Measurements from ENCODE around the gene DPPA2. TPM values are rescaled to one million over a fixed set of nuclear protein-coding genes. Genes with fewer than 3 reads are reported as not detected.

DPPA2 gene
- total RNA-seq, 5 donors from 2014 or later (not counting 1 experiment from before 2014, with no cell fraction given): not detected

DNA sequence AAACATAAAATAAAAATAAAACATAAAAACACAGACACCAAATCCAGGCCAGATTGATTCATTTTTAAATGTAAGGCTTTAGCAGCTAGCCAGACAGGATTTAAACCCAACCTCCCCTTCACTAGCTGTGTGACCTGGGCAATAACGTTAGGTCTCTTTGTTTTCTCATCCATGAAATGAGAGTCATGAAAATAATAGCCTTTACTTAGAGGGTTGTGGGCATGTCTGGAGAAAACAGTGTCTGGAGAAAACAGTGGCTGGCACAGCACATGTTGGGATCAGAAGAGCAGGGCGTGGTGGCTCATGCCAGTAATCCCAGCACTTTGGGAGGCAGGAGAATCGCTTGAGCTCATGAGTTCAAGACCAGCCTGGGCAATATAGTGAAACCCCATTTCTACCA, 22.9 kb upstream of the DPPA2 start:
- ATAC-seq (replicated peaks in 1 of 4): no peak
- Histone ChIP-seq H3K4me1 (ENCODE audit: control insufficient read depth in 1 of 2, extremely low read depth in 1 of 2, insufficient read depth in 2 of 2, low read length in 2 of 2) (peaks cover 0 to 2% of the 10 kb centered on the region in 2 experiments), H3K36me3 (ENCODE audit: control insufficient read depth in 2 of 2, extremely low read depth in 1 of 2, insufficient read depth in 1 of 2, low read length in 1 of 2) (no peaks in the 10 kb centered on the region), H3K27ac (ENCODE audit: low read length) (no peak overlapping the region), H3K4me3 (ENCODE audit: control insufficient read depth in 1 of 2, extremely low read depth in 1 of 2, low read length in 1 of 2) (no peak overlapping the region), H3K27me3 (replicated peaks in 1 of 2; ENCODE audit: control insufficient read depth in 2 of 2, extremely low read depth in 1 of 2, insufficient read depth in 2 of 2, low read length in 1 of 2) (peaks cover 0 to 26% of the 10 kb centered on the region in 2 experiments), H3K9me3 (no peaks in the 10 kb centered on the region)
- peaks cover 5 to 13% (median 9%) of the 10 kb centered on the region in 3 donors for H3K4me1 Mint-ChIP-seq
- H3K4me3 Mint-ChIP-seq: no peak overlapping the region
- no peak for DNase-seq
- no peak overlapping the region for H3K27ac Mint-ChIP-seq
- CTCF ChIA-PET: no interaction called here
- H3K27me3 Mint-ChIP-seq: peaks cover 30 to 34% of the 10 kb centered on the region in 2 donors
- 50% methylated on average over 1 of the region's 3 CpGs for WGBS (ENCODE audit: insufficient coverage)
- POLR2A ChIA-PET: interaction anchor here in 1 of 2 donors (0.7 kb wide), 1 partner anchor 18 kb away, joined by 8 read pairs; no protein-coding TSS in a partner anchor
- H3K36me3 Mint-ChIP-seq: no peaks in the 10 kb centered on the region
- no peaks in the 10 kb centered on the region for H3K9me3 Mint-ChIP-seq

DNA sequence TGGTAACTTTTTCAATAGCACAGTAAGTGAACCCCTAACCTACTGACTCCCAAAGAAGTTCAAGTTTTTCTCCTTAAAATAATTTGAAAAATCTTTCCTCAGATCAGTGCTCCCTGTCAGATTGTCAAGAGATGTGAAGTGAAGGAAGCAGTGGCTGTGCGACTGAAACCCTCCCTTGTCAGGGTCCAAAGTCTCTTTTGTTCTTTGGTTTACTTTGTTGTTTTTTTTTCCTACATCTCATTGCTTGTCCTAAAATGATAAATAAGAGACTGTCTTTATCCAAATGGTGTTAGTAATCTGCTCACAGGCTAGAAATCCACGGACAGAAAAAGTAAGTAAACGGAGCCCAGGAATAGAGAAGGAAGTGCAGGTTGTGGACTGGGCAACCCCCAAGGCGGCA, 22.0 kb upstream of the DPPA2 start:
- no peak overlapping the region for H3K4me3 ChIP-seq (ENCODE audit: control insufficient read depth in 1 of 2, extremely low read depth in 1 of 2, low read length in 1 of 2)
- POLR2A ChIA-PET: no interaction called here
- CTCF ChIA-PET: no interaction called here
- Mint-ChIP-seq H3K4me1 (peaks cover 5 to 13% (median 9%) of the 10 kb centered on the region in 3 donors), H3K4me3 (no peak overlapping the region), H3K27ac (no peak overlapping the region), H3K9me3 (no peaks in the 10 kb centered on the region), H3K36me3 (no peaks in the 10 kb centered on the region), H3K27me3 (peaks cover 30 to 34% of the 10 kb centered on the region in 2 donors)
- no peak for ATAC-seq (replicated peaks in 1 of 4)
- WGBS (ENCODE audit: insufficient coverage): 17% methylated on average over 1 of the region's 4 CpGs
- H3K27ac ChIP-seq (ENCODE audit: low read length): no peak overlapping the region
- H3K36me3 ChIP-seq (ENCODE audit: control insufficient read depth in 2 of 2, extremely low read depth in 1 of 2, insufficient read depth in 1 of 2, low read length in 1 of 2): no peaks in the 10 kb centered on the region
- peaks cover 0 to 2% of the 10 kb centered on the region in 2 experiments for H3K4me1 ChIP-seq (ENCODE audit: control insufficient read depth in 1 of 2, extremely low read depth in 1 of 2, insufficient read depth in 2 of 2, low read length in 2 of 2)
- peaks cover 0 to 26% of the 10 kb centered on the region in 2 experiments for H3K27me3 ChIP-seq (replicated peaks in 1 of 2; ENCODE audit: control insufficient read depth in 2 of 2, extremely low read depth in 1 of 2, insufficient read depth in 2 of 2, low read length in 1 of 2)
- no peaks in the 10 kb centered on the region for H3K9me3 ChIP-seq
- no peak for DNase-seq

DNA sequence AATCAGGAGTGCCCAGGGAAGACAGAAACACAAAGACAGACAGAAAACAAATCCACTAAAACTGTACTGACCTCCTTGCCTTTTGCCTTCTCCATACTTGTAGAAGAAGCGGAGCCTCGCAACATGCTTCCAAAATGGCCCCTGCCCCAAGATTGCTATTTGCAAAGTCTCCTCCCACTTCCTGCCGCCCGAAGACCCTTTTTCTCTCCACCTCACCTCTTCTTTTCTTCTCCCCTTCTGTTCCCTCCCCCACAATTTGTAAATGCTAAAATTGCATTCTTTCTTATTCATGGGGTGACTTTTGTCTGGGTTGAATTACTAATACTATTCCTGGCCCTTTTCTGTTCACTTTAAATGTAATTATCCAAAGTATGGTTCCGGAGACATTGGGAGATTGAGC, 21.1 kb upstream of the DPPA2 start, which contains the start of gene DPPA4:
TSS of gene DPPA4 (minus strand) at position 154 of the 400 bp plus-strand sequence. CDS start at position 125, 29 bp downstream.
- H3K4me1 ChIP-seq (ENCODE audit: control insufficient read depth in 1 of 2, extremely low read depth in 1 of 2, insufficient read depth in 2 of 2, low read length in 2 of 2): peaks cover 0 to 2% of the 10 kb centered on the region in 2 experiments
- H3K9me3 Mint-ChIP-seq: no peaks in the 10 kb centered on the region
- H3K27me3 ChIP-seq (replicated peaks in 1 of 2; ENCODE audit: control insufficient read depth in 2 of 2, extremely low read depth in 1 of 2, insufficient read depth in 2 of 2, low read length in 1 of 2): peaks cover 0 to 28% of the 10 kb centered on the region in 2 experiments
- POLR2A ChIA-PET: no interaction called here
- CTCF ChIA-PET: no interaction called here
- DNase-seq: peak in 1 of 35 experiments; percentile 3
- WGBS (ENCODE audit: insufficient coverage): 100% methylated on average over 2 of the region's 5 CpGs
- H3K27me3 Mint-ChIP-seq: peaks cover 30 to 34% of the 10 kb centered on the region in 2 donors
- H3K36me3 Mint-ChIP-seq: no peaks in the 10 kb centered on the region
- ATAC-seq (replicated peaks in 1 of 4): no peak
- peak within 1 kb of the TSS; percentile 57 to 79 (median 78) for H3K4me3 Mint-ChIP-seq
- no peaks in the 10 kb centered on the region for H3K36me3 ChIP-seq (ENCODE audit: control insufficient read depth in 2 of 2, extremely low read depth in 1 of 2, insufficient read depth in 1 of 2, low read length in 1 of 2)
- peak within 1 kb of the TSS; percentile 15 to 81 for H3K4me3 ChIP-seq (ENCODE audit: control insufficient read depth in 1 of 2, extremely low read depth in 1 of 2, low read length in 1 of 2)
- H3K27ac ChIP-seq (ENCODE audit: low read length): no peak within 1 kb of the TSS
- H3K27ac Mint-ChIP-seq: no peak within 1 kb of the TSS
- H3K4me1 Mint-ChIP-seq: peaks cover 5 to 13% (median 9%) of the 10 kb centered on the region in 3 donors
- H3K9me3 ChIP-seq: no peaks in the 10 kb centered on the region

DNA sequence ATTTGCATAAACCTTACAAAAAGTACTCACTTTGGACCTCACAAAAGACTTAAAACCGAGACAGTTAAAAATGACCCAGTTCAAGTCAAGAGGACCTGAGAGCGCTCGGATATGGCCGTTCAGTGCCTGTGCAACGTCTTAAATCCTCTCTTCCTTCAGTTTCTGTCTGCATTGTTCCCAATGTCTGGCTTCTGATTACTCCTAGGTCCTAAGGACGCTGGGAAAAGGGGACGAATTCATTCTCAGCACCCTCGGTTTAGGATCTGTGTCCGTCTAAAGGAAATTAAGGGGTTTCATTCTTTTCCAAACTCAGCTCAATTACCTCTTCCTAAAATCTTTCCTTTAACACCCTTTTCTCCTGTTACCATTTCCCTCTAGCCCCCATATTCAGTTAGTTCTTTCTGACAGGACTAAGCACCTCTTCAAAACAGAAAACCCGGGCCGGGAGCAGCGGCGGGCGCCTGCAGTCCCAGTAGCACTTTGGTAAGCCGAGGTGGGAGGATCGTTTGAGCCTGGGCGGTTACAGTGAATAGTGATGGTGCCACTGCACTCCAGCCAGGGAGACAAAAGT, 20.1 kb upstream of the DPPA2 start:
- H3K36me3 Mint-ChIP-seq: no peaks in the 10 kb centered on the region
- ChIA-PET POLR2A (no interaction called here), CTCF (interaction anchor here in 1 of 2 donors (0.6 kb wide), 1 partner anchor 88 kb away, joined by 3 read pairs; no protein-coding TSS in a partner anchor)
- Histone ChIP-seq H3K4me3 (ENCODE audit: control insufficient read depth in 1 of 2, extremely low read depth in 1 of 2, low read length in 1 of 2) (peak overlapping the region; percentile 15 to 81), H3K27me3 (replicated peaks in 1 of 2; ENCODE audit: control insufficient read depth in 2 of 2, extremely low read depth in 1 of 2, insufficient read depth in 2 of 2, low read length in 1 of 2) (peaks cover 0 to 28% of the 10 kb centered on the region in 2 experiments), H3K27ac (ENCODE audit: low read length) (no peak overlapping the region), H3K36me3 (ENCODE audit: control insufficient read depth in 2 of 2, extremely low read depth in 1 of 2, insufficient read depth in 1 of 2, low read length in 1 of 2) (no peaks in the 10 kb centered on the region), H3K9me3 (no peaks in the 10 kb centered on the region), H3K4me1 (ENCODE audit: control insufficient read depth in 1 of 2, extremely low read depth in 1 of 2, insufficient read depth in 2 of 2, low read length in 2 of 2) (peaks cover 0 to 2% of the 10 kb centered on the region in 2 experiments)
- H3K9me3 Mint-ChIP-seq: no peaks in the 10 kb centered on the region
- H3K4me3 Mint-ChIP-seq: peak overlapping the region; percentile 57 to 79 (median 78)
- ATAC-seq (replicated peaks in 1 of 4): peak in 2 of 4 experiments; percentile 53 to 59
- peak in 8 of 35 experiments; percentile 0 to 8 (median 5) for DNase-seq
- H3K27ac Mint-ChIP-seq: no peak overlapping the region
- WGBS (ENCODE audit: insufficient coverage): 14% methylated on average over 5 of the region's 17 CpGs
- peaks cover 5 to 13% (median 9%) of the 10 kb centered on the region in 3 donors for H3K4me1 Mint-ChIP-seq
- H3K27me3 Mint-ChIP-seq: peaks cover 30 to 34% of the 10 kb centered on the region in 2 donors

DNA sequence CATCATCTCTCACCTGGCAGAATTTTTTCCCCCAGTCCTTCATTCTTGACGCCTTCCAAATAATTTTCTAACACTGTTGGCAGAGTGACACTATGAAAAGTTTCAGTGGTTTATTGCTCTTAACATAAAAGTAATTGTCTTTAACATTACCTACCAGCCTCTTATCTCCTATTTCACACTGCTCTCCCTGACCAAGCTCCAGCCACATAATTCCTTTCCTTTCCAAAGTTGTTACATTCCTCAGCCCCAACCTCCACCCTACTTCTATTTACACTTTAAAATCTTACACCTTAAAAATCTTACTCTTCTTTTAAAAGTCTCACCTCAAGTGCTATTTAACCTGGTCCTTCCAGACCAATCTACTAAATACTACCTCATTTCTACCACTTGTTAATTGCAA, 18.3 kb upstream of the DPPA2 start:
- H3K27ac ChIP-seq (ENCODE audit: low read length): no peak overlapping the region
- no peaks in the 10 kb centered on the region for H3K36me3 Mint-ChIP-seq
- ChIA-PET CTCF (no interaction called here), POLR2A (no interaction called here)
- WGBS (ENCODE audit: insufficient coverage): no CpG with 5 or more reads among the region's 1 CpG
- DNase-seq (no peak), ATAC-seq (replicated peaks in 1 of 4) (no peak)
- peaks cover 0 to 2% of the 10 kb centered on the region in 2 experiments for H3K4me1 ChIP-seq (ENCODE audit: control insufficient read depth in 1 of 2, extremely low read depth in 1 of 2, insufficient read depth in 2 of 2, low read length in 2 of 2)
- H3K36me3 ChIP-seq (ENCODE audit: control insufficient read depth in 2 of 2, extremely low read depth in 1 of 2, insufficient read depth in 1 of 2, low read length in 1 of 2): no peaks in the 10 kb centered on the region
- H3K4me3 Mint-ChIP-seq: no peak overlapping the region
- no peak overlapping the region for H3K27ac Mint-ChIP-seq
- no peaks in the 10 kb centered on the region for H3K9me3 ChIP-seq
- H3K27me3 Mint-ChIP-seq: peaks cover 30 to 34% of the 10 kb centered on the region in 2 donors
- H3K4me3 ChIP-seq (ENCODE audit: control insufficient read depth in 1 of 2, extremely low read depth in 1 of 2, low read length in 1 of 2): no peak overlapping the region
- peaks cover 5 to 13% (median 9%) of the 10 kb centered on the region in 3 donors for H3K4me1 Mint-ChIP-seq
- H3K9me3 Mint-ChIP-seq: no peaks in the 10 kb centered on the region
- H3K27me3 ChIP-seq (replicated peaks in 1 of 2; ENCODE audit: control insufficient read depth in 2 of 2, extremely low read depth in 1 of 2, insufficient read depth in 2 of 2, low read length in 1 of 2): peaks cover 0 to 28% of the 10 kb centered on the region in 2 experiments

DNA sequence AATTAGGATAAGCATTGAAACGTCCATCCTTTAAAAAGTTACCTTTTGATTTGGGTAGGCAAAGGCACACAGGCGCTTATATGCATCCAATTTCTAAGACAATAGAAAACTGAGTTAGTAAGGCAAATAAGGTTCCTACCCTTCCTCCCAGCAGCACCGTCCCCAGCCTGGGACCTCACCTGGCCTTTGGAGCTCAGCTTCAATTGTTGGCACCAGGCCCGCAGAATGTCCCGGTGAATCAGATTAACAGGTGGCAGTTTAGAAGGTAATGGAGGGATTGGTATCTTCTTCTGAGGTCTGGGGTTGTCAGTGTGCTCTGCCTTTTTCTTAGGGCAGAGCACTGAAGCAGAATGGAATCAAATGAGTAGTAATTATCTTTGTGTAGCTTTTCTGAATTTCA, 15.4 kb upstream of the DPPA2 start:
- H3K4me1 ChIP-seq (ENCODE audit: control insufficient read depth in 1 of 2, extremely low read depth in 1 of 2, insufficient read depth in 2 of 2, low read length in 2 of 2): peaks cover 0 to 2% of the 10 kb centered on the region in 2 experiments
- H3K4me1 Mint-ChIP-seq: peaks cover 4 to 7% (median 5%) of the 10 kb centered on the region in 3 donors
- H3K4me3 Mint-ChIP-seq: no peak overlapping the region
- no peak for ATAC-seq (replicated peaks in 1 of 4)
- peaks cover 0 to 16% of the 10 kb centered on the region in 2 experiments for H3K27me3 ChIP-seq (replicated peaks in 1 of 2; ENCODE audit: control insufficient read depth in 2 of 2, extremely low read depth in 1 of 2, insufficient read depth in 2 of 2, low read length in 1 of 2)
- H3K9me3 Mint-ChIP-seq: no peaks in the 10 kb centered on the region
- POLR2A ChIA-PET: no interaction called here
- CTCF ChIA-PET: no interaction called here
- no peak for DNase-seq
- no peak overlapping the region for H3K4me3 ChIP-seq (ENCODE audit: control insufficient read depth in 1 of 2, extremely low read depth in 1 of 2, low read length in 1 of 2)
- H3K27me3 Mint-ChIP-seq: peaks cover 11 to 19% of the 10 kb centered on the region in 2 donors
- H3K27ac ChIP-seq (ENCODE audit: low read length): no peak overlapping the region
- no peak overlapping the region for H3K27ac Mint-ChIP-seq
- no peaks in the 10 kb centered on the region for H3K36me3 Mint-ChIP-seq
- H3K9me3 ChIP-seq: no peaks in the 10 kb centered on the region
- no peaks in the 10 kb centered on the region for H3K36me3 ChIP-seq (ENCODE audit: control insufficient read depth in 2 of 2, extremely low read depth in 1 of 2, insufficient read depth in 1 of 2, low read length in 1 of 2)
- 100% methylated on average over 1 of the region's 5 CpGs for WGBS (ENCODE audit: insufficient coverage)
